Measurements from ENCODE around the gene SPARC.
"Not testable (repeated sequence)": the region's sequence is repeated elsewhere in the genome, so short reads cannot be mapped to it uniquely, and the experiment has no call there.

Gene SPARC, protein sequence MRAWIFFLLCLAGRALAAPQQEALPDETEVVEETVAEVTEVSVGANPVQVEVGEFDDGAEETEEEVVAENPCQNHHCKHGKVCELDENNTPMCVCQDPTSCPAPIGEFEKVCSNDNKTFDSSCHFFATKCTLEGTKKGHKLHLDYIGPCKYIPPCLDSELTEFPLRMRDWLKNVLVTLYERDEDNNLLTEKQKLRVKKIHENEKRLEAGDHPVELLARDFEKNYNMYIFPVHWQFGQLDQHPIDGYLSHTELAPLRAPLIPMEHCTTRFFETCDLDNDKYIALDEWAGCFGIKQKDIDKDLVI

DNA sequence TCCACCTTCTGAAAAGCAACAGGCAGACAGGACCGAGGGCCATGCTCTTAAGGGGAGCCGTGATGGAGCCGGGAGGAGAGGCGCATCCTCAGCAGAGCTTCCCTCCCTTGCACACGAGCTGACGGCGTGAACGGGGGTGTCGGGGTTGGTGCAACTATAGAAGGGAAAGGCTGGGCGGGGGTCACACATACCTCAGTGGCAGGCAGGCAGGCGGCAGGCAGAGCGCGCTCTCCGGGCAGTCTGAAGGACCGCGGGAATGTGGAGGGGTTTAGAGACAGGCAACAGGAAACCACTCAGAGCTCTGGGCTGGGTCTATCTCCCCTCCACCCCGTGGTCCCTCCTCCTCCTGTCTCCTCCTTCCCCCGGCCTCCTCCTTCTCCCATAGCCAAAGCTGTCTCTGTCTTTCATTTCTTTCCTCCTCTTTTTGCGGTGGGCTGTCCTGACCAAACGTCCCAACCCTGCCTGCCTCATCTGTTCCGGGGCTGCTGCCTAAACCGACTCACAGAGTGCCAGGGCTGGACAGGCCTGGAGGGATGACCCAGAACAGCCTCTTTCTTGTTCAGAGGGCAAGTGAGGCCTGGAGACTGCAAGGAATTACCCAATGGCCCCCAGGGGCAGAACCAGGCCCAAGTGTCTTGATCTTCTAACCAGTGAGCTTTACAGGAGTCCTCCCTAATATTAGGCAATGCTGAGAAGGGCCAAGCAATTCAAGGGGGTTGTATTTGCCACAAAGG, at the start of gene SPARC:
Gene SPARC (minus strand): TSS at position 242 of the 734 bp plus-strand sequence. CDS start 10,727 bp downstream, outside the sequence.
- peak; percentile 98 for DNase-seq (ENCODE audit: low read depth)

DNA sequence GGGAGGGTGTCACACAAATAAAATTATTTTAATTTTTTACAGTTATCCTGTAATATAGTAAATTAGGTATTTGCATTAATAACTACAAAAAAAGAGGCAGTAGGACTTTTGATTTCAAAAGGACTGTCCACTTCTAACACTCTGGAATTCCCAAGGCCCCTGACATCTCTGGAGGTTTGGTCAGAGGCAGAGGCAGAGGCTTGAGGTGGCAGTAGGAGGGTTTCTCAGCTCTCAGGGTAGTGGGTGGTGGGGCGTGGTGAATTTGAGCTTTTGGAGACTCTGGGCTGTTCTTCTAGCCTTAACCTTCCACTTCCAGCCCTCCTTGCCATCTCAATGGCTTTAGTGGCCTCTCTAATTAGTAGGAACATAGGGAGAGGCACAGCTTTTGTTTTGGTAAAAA, 48.9 kb upstream of the SPARC start:
- no peak for DNase-seq (ENCODE audit: low read depth)

DNA sequence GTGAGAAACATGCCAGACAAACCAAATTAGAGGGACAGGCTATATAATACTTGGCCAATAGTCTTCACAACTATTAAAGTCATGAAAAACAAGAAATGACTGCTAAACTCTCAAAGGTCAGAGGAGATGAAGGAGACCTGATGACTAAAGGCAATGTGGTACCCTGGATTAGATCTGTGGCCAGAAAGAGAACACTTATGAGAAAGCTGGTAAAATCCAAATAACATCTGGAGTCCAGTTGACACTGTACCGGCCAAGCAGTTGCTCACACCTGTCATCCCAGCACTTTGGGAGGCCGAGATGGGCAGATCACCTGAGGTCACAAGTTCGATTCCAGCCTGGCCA, 47.3 kb upstream of the SPARC start:
- DNase-seq (ENCODE audit: low read depth), result no peak

DNA sequence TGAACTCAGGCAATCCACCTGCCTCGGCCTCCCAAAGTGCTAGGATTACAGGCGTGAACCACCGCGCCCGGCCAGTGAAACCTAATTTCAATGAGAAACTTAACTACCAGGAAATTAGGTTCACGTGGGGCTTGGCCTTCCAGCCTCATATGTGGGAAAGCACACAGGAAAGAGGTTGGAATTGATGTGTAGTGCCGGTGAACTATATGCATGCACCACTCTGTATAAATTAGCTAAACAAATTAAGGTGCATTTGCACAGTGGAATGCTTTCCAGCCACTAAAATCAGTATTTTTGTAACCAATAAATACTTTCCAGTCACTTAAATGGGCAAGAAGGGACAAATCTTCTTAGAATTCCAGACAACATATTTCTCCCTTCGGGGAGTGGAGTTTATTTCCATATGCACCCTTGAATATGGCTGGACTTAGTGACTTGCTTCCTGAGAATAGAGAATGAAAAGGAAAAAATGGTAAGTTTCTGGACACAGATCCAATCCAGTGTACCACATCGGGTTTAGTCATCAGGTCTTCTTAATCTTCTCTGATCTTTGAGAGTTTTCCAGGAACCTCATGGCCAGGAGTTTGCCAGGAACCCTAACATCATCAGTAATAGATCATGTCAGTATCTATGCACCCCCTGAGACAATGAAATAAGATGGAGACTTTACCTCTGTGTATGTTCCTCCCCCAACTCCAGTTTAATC, 46.8 kb upstream of the SPARC start:
- peak; percentile 64 for DNase-seq (ENCODE audit: low read depth)

DNA sequence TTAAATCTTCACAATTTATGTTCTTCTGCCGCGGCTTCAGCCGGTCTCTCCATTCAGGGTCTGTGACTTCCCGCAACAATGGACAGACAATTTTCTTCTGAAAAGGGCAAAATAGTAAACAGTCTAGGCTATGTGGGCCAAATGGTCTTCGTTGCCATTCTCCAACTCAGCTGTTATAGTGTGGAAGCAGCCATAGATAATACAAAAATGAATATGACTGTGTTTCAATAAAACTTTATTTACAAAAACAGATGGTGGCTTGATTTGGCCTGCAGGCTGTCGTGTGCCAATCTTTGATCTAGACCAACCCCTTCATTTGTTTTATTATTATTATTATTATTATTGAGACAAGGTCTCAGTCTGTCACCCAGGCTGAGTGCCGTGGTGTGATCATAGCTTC, 43.7 kb upstream of the SPARC start:
- no peak for DNase-seq (ENCODE audit: low read depth)

DNA sequence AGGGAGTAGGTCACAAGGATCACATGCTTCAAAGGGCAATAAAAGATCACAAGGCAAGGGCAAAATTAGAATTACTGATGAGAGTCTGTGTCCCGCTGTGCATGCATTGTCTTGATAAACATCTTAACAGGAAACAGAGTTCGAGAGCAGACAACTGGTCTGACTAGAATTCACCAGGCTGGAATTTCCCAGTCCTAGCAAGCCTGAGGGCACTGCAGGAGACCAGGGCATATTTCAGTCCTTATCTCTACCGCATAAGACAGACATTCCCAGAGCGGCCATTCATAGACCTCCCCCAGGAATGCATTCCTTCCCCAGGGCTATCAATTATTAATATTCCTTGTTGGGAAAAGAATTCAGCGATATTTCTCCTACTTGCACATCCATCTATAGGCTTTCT, 42.9 kb upstream of the SPARC start:
- DNase-seq (ENCODE audit: low read depth), result not testable (repeated sequence)

DNA sequence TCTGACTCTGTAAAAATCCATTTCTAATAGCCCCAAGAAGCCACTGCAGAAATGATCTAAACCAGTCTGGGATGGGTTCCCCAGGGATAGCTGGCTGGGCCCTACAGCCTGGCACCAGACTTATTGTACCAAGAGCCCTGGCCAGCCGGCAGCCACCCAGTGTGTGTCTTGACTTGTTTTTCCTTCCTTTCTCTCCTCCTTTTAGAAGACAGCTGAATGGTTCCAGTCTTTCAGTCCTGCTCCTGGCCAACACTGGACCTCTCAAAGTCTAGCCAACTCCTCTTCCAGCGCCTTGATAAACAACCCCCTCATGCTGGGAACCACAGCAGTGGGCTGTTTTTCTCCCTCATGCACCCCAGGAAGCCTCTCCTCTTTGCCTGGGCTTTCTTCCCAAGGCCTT, 37.6 kb upstream of the SPARC start:
- DNase-seq (ENCODE audit: low read depth), result no peak

DNA sequence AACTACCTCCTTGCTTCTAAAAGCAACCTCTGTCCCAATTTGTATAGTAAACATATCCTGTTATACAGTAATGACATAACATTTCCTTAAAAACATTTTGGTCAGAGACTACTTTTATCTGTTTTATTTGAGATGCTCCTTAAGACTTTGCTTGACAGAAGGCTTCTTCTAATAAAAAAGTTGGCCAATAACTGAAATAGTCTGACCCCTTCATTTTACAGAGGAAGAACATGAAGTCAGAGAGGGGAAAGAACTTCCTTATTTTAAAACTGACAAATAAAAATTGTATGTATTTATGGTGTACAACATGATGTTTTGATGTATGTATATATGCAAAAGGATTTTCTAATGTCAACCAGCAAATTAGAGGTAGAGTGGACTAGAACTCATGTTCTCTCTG, 35.8 kb upstream of the SPARC start:
- no peak for DNase-seq (ENCODE audit: low read depth)

DNA sequence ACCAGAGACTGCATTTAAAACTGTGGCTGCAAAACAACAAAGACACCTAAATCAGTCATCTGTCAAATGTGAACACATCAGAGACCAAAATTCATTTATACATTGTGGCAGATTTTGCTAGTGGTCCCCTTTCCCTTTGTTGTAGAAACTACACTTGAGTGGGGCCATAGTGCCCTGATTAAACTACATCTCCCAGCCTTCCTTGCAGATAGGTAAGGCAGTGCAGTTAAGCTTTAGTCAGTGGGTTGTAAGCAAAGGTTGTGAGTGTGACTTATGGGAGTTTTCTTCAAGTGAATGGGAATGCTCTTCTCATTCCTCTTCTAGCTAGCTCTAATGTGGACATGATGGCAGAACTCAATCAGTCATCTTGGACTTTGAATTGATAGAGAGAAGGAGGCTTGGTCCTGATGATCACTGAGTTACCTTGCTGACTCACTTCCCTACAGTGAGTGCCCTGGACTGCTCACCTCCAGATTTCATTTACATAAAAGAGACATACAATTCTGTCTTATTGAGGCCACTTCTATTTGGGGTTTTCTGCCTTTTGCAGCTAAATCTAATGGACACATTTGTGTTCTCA, 35.2 kb upstream of the SPARC start:
- no peak for DNase-seq (ENCODE audit: low read depth)

DNA sequence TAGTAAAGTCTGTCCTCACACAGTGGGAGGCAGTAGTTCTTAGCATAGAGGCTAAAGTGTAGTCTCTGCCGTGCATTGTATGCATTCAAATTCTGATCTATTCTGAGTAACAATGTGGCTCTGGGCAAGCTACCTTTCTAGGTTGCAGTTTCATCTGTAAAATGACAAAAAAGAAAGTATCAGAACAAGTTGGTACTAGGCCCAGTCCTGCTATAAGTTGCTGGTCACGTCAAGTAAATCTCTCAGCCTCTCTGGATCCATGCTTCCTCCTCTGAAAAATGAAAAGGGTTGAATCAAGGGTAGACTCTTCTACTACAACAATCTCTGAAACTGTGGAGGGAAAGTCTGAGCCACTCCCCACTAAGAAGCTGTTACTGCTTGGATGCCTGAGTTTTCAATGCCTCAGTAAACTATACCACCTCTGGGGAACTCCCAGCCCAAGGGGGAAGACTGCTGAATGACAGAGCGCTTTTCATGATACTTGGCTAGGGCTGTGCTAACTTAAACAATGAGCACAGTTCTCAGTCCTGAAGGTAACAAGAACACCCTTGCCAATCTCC, 34.5 kb upstream of the SPARC start:
- DNase-seq (ENCODE audit: low read depth), result no peak

DNA sequence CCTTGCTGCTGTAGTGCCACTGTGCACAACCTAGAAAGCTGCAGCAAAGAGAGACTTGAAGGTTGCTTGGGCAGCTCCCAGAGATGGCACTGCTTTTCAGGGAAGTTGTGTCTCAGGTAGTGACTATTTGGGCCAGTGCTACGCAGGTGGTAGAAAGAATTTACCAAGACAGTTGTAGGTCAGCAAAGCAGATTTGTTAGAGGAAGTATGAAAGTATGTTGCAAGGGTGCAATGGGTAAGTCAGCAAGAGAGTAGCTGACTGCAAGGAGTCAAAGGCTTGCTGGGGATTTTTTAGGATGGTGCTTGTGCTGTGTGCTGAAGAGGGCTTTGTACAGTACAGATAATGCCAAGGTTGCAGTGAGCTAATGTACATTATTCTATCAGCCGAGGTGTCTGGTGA, 33.5 kb upstream of the SPARC start:
- DNase-seq (ENCODE audit: low read depth), result no peak

DNA sequence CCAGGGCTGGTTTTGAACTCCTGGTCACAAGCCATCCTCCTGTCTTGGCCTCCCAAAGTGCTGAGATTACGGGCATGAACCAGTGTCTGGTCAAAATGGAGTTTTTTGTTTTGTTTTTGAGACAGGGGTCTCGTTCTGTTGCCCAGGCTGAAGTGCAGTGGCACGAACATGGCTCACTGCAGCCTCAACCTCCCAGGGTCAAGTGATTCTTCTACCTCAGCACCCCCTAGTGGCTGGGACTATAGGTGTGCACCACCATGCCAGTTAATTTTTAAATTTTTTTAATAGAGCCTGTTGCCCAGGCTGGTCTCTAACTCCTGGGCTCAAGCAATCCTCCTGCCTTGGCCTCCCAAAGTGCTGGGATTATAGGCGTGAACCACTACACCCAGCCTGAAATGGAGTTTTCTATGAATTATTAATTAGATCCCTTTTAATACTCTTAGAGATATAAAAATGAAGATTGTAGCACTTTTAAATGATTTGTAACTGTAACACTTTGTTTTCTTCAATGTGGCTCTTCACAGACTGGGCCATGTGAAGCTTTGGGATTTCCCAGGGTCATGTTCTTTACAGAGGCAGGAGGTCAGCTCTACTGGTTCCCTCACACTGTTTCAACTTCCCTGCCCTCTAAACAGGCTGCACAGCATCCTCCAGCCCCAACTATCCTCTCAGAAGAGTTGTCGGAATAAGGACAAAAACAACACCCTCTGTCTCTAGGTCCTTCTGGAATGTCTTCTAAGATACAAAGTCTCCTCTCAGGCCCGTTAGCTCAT, 32.7 kb upstream of the SPARC start:
- no peak for DNase-seq (ENCODE audit: low read depth)

DNA sequence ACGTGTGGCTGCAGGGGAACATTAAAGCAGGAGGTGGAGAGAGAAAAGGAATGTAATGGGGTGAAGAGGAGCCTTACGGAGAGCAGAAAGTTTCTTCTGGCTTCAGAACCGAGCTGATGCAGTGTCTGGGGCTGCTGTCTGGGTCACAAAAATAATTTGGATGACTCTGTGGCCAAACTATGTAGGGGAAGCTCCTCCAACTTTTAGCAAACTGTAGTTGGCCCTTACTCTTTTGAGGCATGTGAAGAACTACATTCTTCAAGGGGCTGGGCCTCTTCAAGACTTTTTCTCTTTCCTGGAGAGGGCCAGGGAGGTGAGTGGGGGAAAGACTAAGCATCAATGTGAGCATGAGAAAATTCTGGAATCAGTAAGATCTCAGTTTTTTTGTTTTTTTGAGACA, 31.9 kb upstream of the SPARC start:
- peak; percentile 89 for DNase-seq (ENCODE audit: low read depth)

DNA sequence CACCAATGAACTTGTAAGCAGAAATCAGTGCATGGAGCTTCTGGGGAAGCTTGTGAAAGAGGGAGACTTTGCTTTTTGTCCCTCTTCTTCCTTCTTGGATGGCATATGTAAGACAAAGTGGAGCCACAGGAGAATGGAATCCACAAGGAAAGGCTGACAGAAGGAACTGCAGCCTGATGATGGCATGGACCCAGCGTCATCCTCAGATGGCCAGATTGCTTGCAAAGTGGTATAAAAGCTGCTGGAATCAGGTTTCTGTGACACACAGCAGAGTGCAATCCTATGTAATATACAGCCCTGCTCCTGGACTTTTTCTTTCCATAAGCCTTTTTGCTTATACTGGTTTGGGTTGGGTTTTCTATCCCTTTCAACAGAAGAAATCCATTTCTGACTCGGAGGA, 31.4 kb upstream of the SPARC start:
- no peak for DNase-seq (ENCODE audit: low read depth)

DNA sequence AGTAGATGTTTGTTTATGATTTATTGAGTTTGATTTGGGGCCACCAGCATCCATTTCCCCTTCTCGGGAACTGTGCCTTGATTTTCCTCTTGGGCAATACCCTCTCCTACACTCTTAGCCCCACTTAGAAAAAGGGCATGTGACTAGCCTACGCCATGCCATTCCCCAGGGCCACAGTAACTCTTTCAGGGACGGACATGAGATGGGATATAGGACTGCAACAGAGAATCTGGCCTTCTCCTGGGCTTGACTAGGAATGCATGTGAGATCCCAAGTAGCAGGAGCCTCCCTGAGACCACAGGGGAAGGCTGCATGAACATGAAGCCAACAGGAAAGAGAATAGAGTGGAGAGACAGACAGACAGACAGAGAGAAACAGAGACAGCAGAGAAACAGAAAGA, 30.7 kb upstream of the SPARC start:
- no peak for DNase-seq (ENCODE audit: low read depth)

DNA sequence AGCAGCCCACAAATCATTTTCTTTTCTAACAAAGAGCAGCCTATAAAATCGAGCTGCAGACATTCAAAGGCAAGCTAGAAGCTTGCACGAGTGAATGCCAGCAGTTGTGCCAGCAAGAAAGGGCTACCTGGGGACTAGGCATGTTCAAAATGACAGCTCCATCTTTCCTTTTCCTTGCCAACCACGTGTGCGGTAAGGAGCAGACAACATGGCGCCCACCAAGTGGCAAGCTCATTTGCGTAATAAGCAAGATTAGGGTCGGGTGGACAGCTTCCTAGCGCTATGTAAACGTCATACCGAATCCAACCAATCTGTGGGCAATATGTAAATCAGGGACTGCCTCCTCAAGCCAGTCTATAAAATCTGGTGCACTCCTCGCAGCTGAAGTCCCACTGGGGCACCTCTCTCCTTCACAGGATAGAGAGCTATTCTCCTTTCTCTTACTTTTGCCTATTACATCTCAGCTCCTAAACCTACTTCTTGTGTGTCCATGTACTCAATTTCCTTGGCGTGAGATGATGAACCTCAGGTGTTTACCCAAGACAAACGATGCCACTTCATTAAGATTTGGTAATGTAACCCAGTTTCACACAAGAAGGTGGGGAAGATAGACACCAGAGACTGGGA, 22.5 kb upstream of the SPARC start:
- DNase-seq (ENCODE audit: low read depth), result no peak

DNA sequence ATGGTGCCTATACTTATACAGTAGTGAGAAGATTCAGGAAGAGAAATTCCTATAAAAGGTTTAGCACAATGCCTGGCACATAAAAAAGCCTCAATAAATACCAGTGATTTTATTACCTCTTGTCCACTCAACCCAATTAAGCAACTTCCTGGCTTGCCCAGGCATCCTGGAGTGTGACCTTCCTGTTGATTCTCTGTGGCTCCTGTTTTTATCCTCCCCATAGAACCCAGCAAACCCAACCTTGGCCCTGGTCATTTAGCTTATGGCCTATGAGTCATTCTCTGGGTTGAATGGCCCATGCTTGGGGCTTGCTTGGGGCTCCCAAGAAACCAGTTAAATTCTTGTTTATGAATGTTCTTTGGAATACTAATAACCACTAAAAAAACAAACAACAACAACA, 21.4 kb upstream of the SPARC start:
- DNase-seq (ENCODE audit: low read depth), result peak; percentile 76

DNA sequence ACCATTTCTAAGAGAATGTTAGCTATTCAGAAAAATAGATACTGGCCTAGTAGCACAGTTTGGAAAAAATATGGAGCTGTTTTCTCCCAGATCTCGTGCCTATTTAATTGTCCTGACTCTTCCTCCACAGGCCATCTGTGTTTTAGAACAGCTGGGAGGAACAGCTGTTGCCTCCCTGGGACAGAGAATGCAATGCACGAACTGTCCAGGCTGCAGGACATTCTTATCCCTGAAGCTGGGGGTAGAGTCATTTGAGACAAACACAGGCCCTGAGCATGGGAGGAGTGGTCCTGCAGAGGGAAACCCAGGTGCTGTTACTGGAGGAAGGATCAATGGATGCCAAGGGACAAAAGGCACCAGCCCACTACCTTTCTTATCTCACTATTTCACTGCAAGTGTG, 20.9 kb upstream of the SPARC start:
- no peak for DNase-seq (ENCODE audit: low read depth)

DNA sequence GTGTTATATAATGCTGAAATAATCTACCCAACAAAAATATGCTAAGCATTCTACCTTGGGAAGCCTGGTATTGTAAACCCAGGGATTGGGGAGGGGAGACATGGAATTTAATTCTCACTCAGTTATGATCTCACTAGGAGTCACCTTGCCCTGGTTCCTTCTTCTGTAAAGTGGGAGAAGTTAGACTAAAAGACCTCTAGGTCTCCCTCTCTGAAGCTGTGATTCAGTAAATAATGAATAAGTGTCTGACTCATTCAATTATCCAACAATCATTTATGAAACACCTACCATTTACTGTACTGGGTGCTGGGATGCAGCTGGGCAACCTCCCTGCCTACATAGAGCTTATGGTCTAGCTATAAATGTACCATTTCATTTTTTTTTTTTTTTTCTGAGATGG, 20.2 kb upstream of the SPARC start:
- DNase-seq (ENCODE audit: low read depth), result no peak

DNA sequence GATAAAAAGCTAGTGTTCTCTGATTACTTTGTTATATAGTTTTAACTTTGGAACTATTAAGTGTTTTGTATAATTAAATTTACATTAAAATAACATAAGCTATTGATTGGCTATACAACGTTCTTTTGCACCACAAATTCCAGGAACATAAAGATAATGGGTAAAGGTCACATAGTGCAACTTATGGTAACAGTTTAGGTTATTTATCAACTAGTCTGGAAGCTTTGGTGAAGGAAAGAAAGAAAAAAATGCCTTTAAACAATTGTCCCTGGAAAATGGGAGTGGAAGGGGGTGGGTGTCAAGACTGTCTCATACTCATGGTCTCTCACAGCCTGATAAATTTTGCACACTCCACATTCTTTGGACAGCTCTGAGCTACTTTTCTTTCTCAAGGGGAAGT, 17.1 kb upstream of the SPARC start:
- no peak for DNase-seq (ENCODE audit: low read depth)

DNA sequence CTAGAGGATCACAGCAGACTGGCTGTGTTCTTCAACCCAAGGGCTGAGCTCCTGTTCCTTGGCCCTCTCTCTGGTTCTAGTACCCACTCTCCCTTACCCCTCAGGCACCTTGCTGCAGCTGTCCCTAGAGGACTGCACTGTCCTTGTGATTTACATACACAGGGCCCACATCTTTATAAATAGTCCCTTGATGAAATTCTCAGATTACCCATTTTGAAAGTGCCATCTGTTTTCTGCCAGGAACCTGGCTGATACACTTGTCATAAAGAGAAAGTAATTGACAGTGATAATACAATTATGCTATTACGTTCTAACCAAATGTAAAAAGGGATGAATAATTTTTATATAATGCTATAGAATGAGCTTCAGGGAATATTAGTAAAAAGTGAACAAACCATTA, 16.5 kb upstream of the SPARC start:
- no peak for DNase-seq (ENCODE audit: low read depth)

All from GM04503 (cell line).